SK-N-SH treated with all-trans-retinoic acid at 6 μM for 48 hours (cell line): ENCODE data around the gene YIF1A.

ENCODE experiments used
- ARNTL ChIP-seq: fragments of 450-650 bp; formaldehyde crosslinking; IDR thresholded peaks from 2 replicates; pipeline ENCODE4 v1.5.0; 2020; ENCODE audit warnings: low read depth, mild to moderate bottlenecking, moderate library complexity, borderline replicate concordance
- BACH2 ChIP-seq: fragments of 250-450 bp; sonication (Bioruptor Pico); IDR thresholded peaks from 2 replicates; pipeline ENCODE4 v1.9.0; 2021; ENCODE audit warnings: mild to moderate bottlenecking, borderline replicate concordance
- ESRRG ChIP-seq: fragments of 250-450 bp; sonication (Bioruptor Pico); IDR thresholded peaks from 2 replicates; pipeline ENCODE4 v1.6.1; 2021; ENCODE audit warnings: mild to moderate bottlenecking
- OSR1 ChIP-seq: fragments of 250-450 bp; sonication (Bioruptor Pico); IDR thresholded peaks from 2 replicates; pipeline ENCODE4 v1.8.0; 2022; ENCODE audit warnings: moderate library complexity, mild to moderate bottlenecking, inconsistent platforms
- PPARA ChIP-seq: fragments of 250-450 bp; sonication (Bioruptor Pico); IDR thresholded peaks from 2 replicates; pipeline ENCODE4 v1.5.0; 2020; ENCODE audit warnings: mild to moderate bottlenecking, borderline replicate concordance
- SNAI2 ChIP-seq: fragments of 250-450 bp; sonication (Bioruptor Pico); IDR thresholded peaks from 2 replicates; pipeline ENCODE4 v1.5.0; 2020; ENCODE audit warnings: mild to moderate bottlenecking, moderate library complexity
- TCF4 ChIP-seq: fragments of 250-450 bp; sonication (Bioruptor Pico); IDR thresholded peaks from 2 replicates; pipeline ENCODE4 v1.8.0; 2021; ENCODE audit warnings: mild to moderate bottlenecking, moderate library complexity, borderline replicate concordance
- TF ChIP-seq, protein P1 (sequence below): fragments of 250-450 bp; sonication (Bioruptor Pico); IDR thresholded peaks from 2 replicates; pipeline ENCODE4 v1.8.0; 2020; ENCODE audit warnings: mild to moderate bottlenecking, moderate library complexity, borderline replicate concordance
- TF ChIP-seq, protein P2 (sequence below): fragments of 250-450 bp; sonication (Bioruptor Pico); IDR thresholded peaks from 2 replicates; pipeline ENCODE4 v1.5.0; 2020; ENCODE audit warnings: mild to moderate bottlenecking, moderate library complexity
- TF ChIP-seq, protein P3 (sequence below): fragments of 250-450 bp; sonication (Bioruptor Pico); IDR thresholded peaks from 2 replicates; pipeline ENCODE4 v1.8.0; 2021; ENCODE audit warnings: low read depth, mild to moderate bottlenecking, moderate library complexity, borderline replicate concordance

DNA sequence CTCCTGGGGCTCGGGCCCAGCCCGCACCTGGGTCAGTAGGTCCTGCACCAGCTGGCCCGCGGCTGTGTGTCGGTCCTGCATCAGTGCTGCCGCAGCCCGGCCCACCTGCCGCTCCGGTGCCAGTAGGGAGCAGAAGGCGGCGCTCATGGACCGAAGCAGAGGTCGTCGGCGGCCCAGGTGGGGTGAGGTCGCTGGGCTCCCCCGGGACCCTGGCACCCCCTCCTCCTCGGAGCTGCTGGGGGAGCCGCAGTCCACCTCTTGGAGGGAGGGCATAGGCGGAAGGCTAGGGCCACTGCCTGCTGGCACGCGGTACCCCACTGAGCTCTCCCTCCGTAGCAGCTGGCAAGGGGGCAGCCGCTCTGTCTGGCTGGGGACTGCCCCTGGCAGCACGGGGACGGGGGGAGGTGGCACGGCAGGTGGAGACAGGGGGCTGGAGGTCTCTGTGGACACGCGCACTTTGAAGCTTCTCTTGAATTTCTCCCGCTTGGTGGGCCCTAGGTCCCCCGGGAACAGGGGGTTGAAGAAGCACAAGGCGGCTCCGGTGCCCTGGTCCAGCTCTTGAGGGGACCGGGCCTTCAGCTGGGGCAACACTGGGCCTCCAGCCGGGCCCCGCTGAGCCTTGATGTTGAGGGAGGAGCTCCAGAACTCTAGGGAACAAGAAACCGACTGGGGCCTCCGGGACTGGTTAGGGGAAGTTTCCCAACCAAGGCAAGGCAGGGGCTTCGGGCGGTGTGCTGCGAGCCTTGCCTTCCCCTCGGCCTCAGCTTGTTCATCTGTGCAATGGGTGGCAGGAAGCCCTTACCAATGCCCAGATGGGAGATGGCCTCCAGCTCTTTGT is 45.9 kb upstream of the YIF1A start:
- TF ChIP-seq, protein P1, sequence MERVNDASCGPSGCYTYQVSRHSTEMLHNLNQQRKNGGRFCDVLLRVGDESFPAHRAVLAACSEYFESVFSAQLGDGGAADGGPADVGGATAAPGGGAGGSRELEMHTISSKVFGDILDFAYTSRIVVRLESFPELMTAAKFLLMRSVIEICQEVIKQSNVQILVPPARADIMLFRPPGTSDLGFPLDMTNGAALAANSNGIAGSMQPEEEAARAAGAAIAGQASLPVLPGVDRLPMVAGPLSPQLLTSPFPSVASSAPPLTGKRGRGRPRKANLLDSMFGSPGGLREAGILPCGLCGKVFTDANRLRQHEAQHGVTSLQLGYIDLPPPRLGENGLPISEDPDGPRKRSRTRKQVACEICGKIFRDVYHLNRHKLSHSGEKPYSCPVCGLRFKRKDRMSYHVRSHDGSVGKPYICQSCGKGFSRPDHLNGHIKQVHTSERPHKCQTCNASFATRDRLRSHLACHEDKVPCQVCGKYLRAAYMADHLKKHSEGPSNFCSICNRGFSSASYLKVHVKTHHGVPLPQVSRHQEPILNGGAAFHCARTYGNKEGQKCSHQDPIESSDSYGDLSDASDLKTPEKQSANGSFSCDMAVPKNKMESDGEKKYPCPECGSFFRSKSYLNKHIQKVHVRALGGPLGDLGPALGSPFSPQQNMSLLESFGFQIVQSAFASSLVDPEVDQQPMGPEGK (CRISPR knock-in tag), result no peak
- no peak for TF ChIP-seq ARNTL (CRISPR knock-in tag)
- no peak for TF ChIP-seq SNAI2 (CRISPR knock-in tag)
- TF ChIP-seq, protein P2, sequence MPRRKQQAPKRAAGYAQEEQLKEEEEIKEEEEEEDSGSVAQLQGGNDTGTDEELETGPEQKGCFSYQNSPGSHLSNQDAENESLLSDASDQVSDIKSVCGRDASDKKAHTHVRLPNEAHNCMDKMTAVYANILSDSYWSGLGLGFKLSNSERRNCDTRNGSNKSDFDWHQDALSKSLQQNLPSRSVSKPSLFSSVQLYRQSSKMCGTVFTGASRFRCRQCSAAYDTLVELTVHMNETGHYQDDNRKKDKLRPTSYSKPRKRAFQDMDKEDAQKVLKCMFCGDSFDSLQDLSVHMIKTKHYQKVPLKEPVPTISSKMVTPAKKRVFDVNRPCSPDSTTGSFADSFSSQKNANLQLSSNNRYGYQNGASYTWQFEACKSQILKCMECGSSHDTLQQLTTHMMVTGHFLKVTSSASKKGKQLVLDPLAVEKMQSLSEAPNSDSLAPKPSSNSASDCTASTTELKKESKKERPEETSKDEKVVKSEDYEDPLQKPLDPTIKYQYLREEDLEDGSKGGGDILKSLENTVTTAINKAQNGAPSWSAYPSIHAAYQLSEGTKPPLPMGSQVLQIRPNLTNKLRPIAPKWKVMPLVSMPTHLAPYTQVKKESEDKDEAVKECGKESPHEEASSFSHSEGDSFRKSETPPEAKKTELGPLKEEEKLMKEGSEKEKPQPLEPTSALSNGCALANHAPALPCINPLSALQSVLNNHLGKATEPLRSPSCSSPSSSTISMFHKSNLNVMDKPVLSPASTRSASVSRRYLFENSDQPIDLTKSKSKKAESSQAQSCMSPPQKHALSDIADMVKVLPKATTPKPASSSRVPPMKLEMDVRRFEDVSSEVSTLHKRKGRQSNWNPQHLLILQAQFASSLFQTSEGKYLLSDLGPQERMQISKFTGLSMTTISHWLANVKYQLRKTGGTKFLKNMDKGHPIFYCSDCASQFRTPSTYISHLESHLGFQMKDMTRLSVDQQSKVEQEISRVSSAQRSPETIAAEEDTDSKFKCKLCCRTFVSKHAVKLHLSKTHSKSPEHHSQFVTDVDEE (CRISPR knock-in tag), result no peak
- TF ChIP-seq, protein P3, sequence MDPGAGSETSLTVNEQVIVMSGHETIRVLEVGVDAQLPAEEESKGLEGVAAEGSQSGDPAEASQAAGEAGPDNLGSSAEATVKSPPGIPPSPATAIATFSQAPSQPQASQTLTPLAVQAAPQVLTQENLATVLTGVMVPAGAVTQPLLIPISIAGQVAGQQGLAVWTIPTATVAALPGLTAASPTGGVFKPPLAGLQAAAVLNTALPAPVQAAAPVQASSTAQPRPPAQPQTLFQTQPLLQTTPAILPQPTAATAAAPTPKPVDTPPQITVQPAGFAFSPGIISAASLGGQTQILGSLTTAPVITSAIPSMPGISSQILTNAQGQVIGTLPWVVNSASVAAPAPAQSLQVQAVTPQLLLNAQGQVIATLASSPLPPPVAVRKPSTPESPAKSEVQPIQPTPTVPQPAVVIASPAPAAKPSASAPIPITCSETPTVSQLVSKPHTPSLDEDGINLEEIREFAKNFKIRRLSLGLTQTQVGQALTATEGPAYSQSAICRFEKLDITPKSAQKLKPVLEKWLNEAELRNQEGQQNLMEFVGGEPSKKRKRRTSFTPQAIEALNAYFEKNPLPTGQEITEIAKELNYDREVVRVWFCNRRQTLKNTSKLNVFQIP (CRISPR knock-in tag), result no peak
- TF ChIP-seq BACH2 (CRISPR knock-in tag), result no peak
- TF ChIP-seq TCF4 (CRISPR knock-in tag), result no peak
- no peak for TF ChIP-seq OSR1 (CRISPR knock-in tag)
- TF ChIP-seq PPARA (CRISPR knock-in tag), result no peak
- no peak for TF ChIP-seq ESRRG (CRISPR knock-in tag)
